BE2C (cell line): ENCODE data around the gene ZNF439.
"Not testable (repeated sequence)": the region's sequence is repeated elsewhere in the genome, so short reads cannot be mapped to it uniquely, and the experiment has no call there.

ENCODE experiments used
- DNase-seq: peaks from one replicate; pipeline ENCODE4 v3.0.0-alpha.2; 2020
- H3K27me3 ChIP-seq: fragments of 250-450 bp; sonication (Bioruptor Pico); 2 replicates; pipeline ENCODE4 v1.5.1; 2020; ENCODE audit warnings: mild to moderate bottlenecking
- H3K36me3 ChIP-seq: fragments of 250-450 bp; sonication (Bioruptor Pico); 2 replicates; pipeline ENCODE4 v1.5.1; 2020; ENCODE audit warnings: mild to moderate bottlenecking
- H3K4me1 ChIP-seq: fragments of 250-450 bp; sonication (Bioruptor Pico); 2 replicates; pipeline ENCODE4 v1.5.1; 2020
- H3K4me3 ChIP-seq: 2 replicates; pipeline ENCODE4 v1.5.1; 2011; ENCODE audit warnings: low read depth, low read length
- H3K9me3 ChIP-seq: fragments of 250-450 bp; sonication (Bioruptor Pico); 2 replicates; pipeline ENCODE4 v1.5.1; 2020
- CTCF ChIP-seq: IDR thresholded peaks from 2 replicates; pipeline ENCODE4 v1.5.1; 2012; ENCODE audit warnings: mild to moderate bottlenecking, low read depth, low read length

Gene ZNF439

DNA sequence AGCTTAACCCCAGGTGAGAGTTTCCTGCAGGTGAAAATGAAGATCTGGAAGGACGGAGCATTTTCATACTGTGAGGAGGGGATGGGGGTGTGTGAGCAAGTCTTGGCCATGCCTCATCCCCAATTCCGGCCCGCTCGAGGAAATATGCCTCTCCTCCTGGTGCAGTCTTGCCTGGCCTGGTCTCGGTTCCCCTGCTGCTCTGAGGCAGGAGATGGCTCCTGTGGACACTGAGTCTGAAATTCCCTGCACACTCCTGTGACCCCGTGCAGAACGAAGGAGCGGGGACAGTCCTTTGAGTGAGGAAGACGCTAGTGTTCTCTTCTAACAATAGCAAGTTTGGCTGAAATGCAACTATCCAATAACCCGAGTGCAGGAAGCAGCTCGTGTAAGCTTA lies 329 bp upstream of the ZNF439 start:
- Histone ChIP-seq H3K9me3 (no peaks in the 10 kb centered on the region), H3K4me1 (no peaks in the 10 kb centered on the region), H3K4me3 (peak overlapping the region; percentile 70), H3K27me3 (no peaks in the 10 kb centered on the region), H3K36me3 (no peaks in the 10 kb centered on the region)
- no peak for DNase-seq
- no peak for TF ChIP-seq CTCF

GRCh38 chr19:11850289-11850688 lies 1.8 kb downstream of the ZNF439 start:
- H3K9me3 ChIP-seq = not testable (repeated sequence)

DNA sequence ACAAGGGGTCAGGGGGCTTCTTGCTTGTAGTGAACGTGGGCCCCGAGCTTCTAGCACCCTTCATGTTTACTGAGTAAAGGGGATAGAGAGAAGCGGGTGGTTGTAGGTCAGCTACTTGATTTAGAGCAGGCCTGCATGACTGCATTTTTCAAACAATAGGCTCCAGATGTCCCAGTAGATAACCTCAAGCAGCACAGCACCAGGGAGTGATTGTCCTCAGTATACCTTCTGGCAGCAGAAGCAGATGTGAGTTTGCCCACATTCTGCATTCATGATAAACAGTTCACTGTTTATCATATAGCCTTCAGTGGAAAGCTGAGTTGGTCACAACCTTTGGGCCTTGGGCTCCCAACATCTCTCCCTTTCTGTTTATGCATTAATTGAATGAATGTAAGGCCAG lies 4.8 kb downstream of the ZNF439 start:
- TF ChIP-seq CTCF = no peak
- H3K9me3 ChIP-seq = no peaks in the 10 kb centered on the region
- H3K36me3 ChIP-seq = no peaks in the 10 kb centered on the region
- H3K4me3 ChIP-seq = no peak overlapping the region
- no peaks in the 10 kb centered on the region for H3K4me1 ChIP-seq
- DNase-seq = no peak
- no peaks in the 10 kb centered on the region for H3K27me3 ChIP-seq

More at GRCh38 chr19:11850289-11850688, 1.8 kb downstream of the ZNF439 start:
- not testable (repeated sequence) for H3K36me3 ChIP-seq, H3K4me1 ChIP-seq, H3K4me3 ChIP-seq, H3K27me3 ChIP-seq, DNase-seq

GRCh38 chr19:11856596-11857250 lies 8.2 kb downstream of the ZNF439 start:
- H3K36me3 ChIP-seq = no peaks in the 10 kb centered on the region; the same call in 1 of the 2 replicates
- no peaks in the 10 kb centered on the region for H3K27me3 ChIP-seq
- H3K9me3 ChIP-seq = no peaks in the 10 kb centered on the region

GRCh38 chr19:11860721-11861120 lies 12.2 kb downstream of the ZNF439 start:
- Histone ChIP-seq H3K27me3 (no peaks in the 10 kb centered on the region), H3K36me3 (no peaks in the 10 kb centered on the region; the same call in 1 of the 2 replicates), H3K4me1 (peaks cover 12% of the 10 kb centered on the region), H3K9me3 (no peaks in the 10 kb centered on the region; the same call in 1 of the 2 replicates), H3K4me3 (no peak overlapping the region)
- no peak for TF ChIP-seq CTCF
- DNase-seq = no peak

More at GRCh38 chr19:11856596-11857250, 8.2 kb downstream of the ZNF439 start:
- no peak for DNase-seq
- Histone ChIP-seq H3K4me3 (no peak overlapping the region), H3K4me1 (peaks cover 11% of the 10 kb centered on the region)
- TF ChIP-seq CTCF = no peak

GRCh38 chr19:11861301-11861700 lies 12.8 kb downstream of the ZNF439 start:
- peak; percentile 52 for DNase-seq
- Histone ChIP-seq H3K4me3 (no peak overlapping the region), H3K9me3 (no peaks in the 10 kb centered on the region; the same call in 1 of the 2 replicates), H3K4me1 (peaks cover 12% of the 10 kb centered on the region), H3K27me3 (no peaks in the 10 kb centered on the region), H3K36me3 (no peaks in the 10 kb centered on the region; the same call in 1 of the 2 replicates)
- no peak for TF ChIP-seq CTCF

DNA sequence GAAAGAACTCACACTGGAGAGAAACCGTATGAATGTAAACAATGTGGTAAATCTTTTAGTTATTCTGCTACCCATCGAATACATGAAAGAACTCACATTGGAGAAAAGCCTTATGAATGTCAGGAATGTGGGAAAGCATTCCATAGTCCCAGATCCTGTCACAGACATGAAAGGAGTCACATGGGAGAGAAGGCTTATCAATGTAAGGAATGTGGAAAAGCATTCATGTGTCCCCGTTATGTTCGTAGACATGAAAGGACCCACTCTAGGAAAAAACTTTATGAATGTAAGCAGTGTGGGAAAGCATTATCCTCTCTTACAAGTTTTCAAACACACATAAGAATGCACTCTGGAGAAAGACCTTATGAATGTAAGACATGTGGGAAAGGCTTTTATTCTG lies 19.2 kb downstream of the ZNF439 start:
- DNase-seq, H3K4me3 ChIP-seq, H3K4me1 ChIP-seq, H3K9me3 ChIP-seq, H3K27me3 ChIP-seq: not testable (repeated sequence)
- peaks cover 21% of the 10 kb centered on the region for H3K36me3 ChIP-seq
